HG02840 (cell line): ENCODE data around the gene TNFRSF18.
"Not testable (repeated sequence)": the region's sequence is repeated elsewhere in the genome, so short reads cannot be mapped to it uniquely, and the experiment has no call there.

ENCODE experiments used
- ATAC-seq: cut with Tn5 transposase; IDR thresholded peaks from one replicate; pipeline ENCODE4 v1.9.1; 2021; ENCODE audit warnings: mild to moderate bottlenecking, moderate library complexity, moderate number of reproducible peaks; ENCODE audit not compliant: unreplicated experiment, low FRiP score

The TNFRSF18 gene

DNA sequence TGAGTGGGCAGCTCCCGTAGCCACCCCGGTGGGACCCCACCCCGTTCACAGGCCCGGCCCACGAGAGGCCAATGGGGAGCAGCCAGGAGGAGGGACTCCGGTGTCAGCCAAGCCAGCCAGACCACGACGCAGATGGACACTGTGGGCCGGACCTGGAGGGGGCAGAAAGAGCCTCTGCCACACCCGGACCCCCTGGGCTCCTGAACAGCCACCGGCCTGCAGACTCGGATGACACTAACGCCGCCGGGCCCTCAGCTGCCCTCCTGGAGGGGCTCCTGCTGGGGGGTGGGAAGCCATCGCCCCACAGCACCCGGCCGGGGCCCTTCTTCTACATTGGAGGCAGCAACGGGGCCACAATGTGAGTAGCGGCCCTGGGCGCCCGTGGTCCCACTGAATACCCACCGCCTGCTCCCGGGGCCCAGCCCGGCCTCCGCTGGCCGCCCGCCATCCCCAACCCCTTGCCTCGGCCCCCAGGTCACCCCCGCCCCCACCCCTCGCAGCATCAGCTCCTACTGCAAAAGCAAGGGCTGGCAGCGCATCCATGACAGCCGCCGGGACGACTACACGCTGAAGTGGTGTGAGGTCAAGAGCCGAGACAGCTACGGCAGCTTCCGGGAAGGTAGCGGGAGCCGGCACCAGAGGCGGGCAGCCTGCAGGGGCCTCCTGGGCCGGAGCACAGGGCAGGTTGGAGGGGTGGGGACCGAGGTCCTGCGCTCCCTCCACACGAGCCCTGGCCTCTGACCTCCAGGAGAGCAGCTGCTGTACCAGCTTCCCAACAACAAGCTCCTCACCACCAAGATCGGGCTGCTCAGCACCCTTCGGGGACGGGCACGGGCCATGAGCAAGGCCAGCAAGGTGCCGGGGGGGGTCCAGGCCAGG lies 26.2 kb downstream of the TNFRSF18 start:
- no peak for ATAC-seq

DNA sequence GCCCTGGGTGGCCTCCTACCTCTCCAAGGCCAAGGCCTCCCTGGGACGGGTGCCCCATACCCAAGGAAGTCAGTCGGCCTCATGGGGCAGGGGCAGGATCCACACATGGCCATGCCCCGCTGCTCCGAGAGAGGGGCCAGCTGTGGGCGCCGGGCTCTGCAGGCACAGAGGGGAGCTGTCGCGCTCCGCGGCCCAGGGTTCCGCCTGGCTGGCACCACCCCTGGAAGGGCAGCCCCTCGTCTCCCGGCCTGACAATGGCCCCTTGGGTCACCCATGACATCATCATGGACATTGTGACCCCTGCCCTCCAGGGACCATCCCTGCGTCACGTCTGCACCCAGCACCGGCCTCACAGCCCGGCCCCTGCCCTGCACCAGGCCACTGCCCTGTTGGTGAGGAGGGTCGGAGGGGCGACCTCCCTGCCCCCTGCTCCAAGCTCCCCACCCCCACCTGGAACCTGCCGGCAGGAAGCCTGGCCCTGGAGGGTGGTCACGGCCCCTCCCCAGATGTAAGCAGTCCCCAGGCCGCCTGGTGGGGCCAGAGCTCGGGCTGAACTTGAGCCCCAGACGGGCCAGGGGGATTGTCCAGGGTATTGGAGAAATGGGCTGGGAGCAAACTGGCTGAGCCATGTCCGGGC lies 26.9 kb downstream of the TNFRSF18 start:
- no peak for ATAC-seq

DNA sequence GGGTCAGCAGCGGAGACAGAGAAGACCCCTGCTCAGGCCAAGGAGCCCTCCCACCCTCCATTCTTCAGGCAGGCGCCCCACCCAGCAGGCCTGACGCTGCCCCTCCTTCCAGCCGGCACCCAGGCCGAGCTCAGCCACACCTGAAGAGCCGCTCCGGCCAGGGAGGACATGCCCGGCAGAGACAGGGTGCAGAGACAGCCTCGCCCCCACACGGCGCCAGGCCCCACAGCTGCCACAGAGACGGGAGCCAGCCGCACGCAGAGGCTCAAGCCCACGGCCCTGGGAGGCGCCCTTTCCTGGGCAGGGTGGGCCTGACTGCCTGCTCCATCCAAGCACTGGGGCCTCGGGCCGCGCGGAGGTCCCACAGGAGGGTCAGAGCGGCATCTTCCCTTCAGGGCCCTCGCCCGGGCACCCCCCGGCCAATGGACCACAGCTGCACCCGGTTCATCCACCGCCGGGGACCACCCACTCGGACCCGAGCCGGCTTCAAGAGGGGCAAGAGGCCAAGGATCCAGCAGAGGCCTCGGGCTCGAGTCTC lies 27.5 kb downstream of the TNFRSF18 start:
- ATAC-seq: no peak

DNA sequence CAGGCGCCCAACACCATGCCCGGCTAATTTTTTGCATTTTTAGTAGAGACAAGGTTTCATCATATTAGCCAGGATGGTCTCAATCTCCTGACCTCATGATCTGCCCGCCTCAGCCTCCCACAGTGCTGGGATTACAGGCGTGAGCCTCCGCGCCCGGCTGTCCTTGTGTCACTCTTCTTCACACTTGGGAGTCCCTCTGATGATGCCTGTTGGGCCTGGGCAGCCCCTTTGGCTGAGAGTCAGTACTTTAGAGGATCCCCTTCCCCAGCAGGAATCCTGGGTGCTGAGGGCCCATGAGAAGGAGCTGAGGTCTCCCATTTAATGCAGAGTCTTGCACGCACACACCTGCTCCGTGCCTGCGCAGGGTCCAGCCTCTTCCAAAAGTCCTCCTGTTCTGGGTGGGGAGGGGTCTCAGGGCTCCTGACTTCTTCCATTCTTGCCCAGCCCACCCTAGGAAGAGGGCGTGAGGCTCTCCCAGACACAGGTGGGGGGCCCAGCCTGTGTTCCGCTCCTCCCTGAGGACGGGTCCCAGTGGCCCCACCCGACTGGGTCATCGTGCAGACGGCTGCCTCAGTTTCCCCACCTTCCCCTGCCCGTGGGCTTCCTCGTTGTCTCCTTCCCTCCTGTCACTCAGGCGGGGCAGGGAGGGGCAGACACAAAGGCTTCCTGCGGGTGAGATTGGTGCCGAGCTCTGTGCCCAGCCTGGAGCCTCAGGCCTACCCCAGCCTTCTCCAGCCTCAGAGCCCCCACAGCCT lies 28.8 kb downstream of the TNFRSF18 start:
- no peak for ATAC-seq

DNA sequence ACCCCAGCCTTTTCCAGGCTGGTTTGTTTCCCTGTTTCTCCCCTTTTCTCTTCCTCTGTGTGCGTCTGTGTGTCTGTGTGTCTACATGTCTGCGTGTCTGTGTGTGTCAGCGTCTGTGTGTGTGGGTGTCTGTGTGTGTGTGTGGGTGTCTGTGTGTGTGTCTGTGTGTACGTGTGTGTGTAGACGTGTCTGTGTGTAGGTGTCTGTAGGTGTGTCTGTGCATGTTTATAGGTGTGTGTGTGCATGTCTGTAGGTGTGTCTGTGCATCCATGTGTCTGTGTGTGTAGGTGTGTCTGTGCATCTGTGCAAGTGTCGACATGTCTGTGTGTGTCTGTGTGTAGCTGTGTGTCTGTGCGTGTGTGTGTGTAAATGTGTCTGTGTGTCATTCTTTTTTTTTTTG lies 29.5 kb downstream of the TNFRSF18 start:
- no peak for ATAC-seq

DNA sequence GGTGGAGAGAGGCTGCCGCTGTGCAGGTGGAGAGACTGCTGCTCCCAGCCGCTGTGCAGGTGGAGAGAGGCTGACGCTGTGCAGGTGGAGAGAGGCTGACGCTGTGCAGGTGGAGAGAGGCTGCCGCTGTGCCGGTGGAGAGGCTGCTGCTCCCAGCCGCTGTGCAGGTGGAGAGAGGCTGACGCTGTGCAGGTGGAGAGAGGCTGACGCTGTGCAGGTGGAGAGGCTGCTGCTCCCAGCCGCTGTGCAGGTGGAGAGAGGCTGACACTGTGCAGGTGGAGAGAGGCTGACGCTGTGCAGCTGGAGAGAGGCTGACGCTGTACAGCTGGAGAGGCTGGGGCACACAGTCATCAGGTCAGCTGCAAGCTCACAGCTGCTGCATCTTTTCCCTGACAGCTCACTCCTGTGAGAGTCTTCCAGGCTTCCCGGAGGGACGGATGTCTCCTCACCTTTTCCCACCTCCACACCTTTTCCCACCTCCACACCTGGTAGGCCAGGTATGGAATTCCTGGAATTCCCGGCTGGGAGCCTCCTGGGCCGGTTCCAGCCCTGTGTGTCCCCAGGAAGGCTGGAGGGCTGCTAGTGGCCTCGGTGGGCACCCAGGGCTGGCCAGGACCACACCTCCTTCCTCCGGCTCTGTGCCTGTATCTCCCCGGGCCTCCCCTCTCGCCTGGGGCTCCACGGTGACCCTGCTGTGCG lies 30.2 kb downstream of the TNFRSF18 start:
- ATAC-seq: not testable (repeated sequence)

DNA sequence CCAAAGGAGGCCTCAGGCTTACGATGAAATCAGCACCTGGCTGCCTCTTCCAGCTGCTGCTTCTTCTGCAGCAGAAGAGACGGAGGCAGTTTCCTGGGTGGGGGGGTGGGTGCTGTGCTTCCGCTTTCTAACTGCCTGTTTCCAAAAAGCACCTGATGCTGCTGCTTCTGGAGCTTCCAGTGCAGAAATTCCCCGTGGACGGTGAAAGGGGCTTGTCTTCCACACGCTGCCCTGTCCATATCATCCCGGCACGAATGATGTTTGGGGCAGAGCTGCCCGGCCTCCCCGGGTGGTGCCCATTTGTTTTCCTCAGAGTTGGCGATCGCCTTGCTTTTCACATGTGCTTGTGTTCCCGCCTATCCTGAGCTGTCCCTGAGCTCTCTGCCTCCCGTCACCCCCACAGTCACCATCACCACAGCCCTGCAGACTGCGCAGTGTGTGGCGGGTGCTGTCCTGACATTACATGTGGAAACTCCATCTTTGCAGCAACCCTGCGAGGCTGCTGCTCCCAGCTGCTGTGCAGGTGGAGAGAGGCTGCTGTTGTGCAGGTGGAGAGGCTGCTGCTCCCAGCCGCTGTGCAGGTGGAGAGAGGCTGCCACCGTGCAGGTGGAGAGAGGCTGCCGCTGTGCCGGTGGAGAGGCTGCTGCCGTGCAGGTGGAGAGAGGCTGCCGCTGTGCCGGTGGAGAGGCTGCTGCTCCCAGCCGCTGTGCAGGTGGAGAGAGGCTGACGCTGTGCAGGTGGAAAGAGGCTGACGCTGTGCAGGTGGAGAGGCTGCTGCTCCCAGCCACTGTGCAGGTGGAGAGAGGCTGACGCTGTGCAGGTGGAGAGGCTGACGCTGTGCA lies 30.9 kb downstream of the TNFRSF18 start:
- ATAC-seq: no peak

DNA sequence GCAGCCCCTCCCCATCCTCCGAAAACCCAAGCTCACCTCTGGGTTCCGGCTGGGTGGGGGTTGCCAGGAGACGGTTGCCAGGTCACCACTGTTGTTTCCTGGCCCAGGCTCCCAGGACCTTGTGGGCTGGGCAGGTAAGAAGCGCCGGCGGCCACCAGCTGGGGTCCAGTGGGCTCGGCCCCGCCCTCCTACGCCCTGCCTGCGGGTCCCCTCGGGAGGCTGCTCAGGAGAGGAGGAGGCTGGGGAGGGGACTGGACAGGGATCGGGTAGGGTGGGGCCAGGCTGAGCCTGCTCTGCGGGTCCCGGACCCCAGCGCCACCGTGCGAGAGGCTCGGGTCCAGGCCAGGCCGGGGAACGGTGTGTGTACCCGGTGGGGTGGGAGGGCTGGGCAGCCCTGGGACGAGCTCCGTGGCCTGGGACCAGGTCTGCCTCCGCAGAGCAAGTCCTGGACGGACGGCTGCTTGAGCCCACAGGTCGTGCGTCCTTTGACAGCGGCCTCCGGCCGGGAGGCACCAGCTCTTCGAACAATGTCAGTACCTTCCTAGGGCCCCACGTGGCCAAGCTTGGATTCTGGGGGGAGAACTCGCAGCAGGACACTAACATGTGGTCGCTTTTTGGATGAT lies 32.5 kb downstream of the TNFRSF18 start, which contains the start of gene TTLL10:
Gene TTLL10, plus strand, starts transcription at position 88 of the 623 bp plus-strand sequence. CDS start 5,336 bp downstream, outside the sequence.
- ATAC-seq: no peak

DNA sequence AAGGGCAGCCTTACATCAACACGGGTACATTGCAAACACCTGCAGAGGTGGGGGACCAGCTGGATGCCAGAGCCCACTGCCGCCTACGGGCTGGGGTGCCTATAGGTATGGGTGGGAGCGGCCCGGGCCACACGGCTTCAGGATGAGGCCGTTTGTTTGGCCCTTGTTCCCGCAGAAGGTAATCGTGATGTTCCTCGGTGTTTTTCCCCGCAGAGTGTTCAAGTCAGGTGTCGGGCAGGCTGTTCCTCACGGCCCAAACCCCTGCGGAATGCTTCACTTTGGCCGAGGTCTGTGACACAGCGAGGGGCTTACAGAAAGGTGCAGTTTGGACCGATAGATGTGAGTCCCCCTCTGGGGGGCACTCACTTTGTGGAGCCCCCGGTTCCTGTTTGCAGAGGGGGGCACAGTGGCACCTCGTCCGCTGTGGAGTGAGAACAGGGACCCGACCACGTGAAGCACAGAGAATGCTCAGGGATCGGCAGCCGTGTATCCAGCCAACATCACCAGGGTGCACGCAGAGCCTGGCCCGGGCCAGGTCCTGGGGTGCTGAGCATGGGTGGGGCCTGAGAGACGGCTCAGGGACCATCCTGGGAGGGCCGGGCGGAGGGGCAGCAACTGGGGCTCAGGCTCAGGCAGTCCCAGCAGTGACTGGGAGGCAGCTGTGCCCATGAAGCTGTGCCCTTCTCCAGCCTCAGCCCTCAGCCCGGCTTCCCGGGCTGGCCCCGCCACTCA lies 33.2 kb downstream of the TNFRSF18 start:
- ATAC-seq: no peak

DNA sequence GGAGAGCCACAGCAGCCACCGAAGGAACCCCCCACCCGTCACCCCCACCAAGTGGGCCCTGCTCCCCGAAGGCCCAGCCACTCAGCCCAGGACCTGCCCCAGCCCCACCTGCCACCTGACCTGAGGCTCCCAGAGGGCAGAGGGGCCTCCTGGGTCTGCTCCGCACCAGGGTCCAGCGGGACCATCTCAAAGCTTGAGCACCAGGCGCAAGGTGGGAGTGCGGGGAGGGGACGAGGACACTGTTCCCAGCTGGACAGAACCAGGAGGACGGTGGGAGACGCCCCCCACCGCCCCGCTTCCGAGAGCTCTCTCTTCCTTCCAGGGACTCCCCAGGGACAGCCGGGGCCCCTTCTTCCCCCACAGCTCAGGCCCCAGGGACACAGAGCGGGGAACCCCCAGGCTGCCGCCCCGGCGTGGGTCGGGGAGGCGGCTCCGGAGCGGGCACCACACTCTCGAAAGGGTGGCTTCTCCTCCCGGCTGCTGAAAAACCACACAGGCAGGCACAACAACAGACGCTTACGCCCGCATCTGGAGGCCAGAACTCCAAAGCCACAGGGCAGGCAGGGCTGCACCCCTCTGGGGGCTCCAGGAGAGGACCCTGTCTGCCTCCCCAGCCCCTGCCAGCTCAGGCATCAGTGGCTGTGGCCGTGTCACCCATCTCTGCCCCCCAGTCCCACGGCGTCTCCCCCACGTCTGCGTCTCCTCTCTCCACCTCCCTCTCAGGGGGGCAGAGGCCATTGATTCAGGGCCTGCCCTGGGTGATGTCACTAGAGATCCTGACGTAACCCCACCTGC lies 34.6 kb downstream of the TNFRSF18 start:
- no peak for ATAC-seq

DNA sequence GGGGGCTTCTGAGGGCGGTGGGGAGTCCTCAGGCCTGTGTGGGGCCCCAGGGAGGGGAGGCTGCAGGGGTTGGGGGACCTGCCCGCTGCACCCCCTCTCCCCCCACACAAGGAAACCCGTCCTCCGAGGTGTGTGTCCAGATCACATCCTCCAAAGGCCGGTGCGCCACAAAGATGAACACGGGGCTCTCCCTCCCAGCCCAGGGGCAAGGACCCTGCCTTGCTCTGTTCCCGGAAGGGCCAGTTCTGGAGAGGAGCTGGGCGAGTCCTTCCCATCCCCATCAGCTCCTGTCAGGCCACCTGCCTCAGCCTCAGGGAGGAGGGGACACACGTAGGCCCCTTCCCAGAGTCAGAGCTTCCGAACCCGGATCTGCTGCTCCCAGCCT lies 35.2 kb downstream of the TNFRSF18 start:
- ATAC-seq: no peak

DNA sequence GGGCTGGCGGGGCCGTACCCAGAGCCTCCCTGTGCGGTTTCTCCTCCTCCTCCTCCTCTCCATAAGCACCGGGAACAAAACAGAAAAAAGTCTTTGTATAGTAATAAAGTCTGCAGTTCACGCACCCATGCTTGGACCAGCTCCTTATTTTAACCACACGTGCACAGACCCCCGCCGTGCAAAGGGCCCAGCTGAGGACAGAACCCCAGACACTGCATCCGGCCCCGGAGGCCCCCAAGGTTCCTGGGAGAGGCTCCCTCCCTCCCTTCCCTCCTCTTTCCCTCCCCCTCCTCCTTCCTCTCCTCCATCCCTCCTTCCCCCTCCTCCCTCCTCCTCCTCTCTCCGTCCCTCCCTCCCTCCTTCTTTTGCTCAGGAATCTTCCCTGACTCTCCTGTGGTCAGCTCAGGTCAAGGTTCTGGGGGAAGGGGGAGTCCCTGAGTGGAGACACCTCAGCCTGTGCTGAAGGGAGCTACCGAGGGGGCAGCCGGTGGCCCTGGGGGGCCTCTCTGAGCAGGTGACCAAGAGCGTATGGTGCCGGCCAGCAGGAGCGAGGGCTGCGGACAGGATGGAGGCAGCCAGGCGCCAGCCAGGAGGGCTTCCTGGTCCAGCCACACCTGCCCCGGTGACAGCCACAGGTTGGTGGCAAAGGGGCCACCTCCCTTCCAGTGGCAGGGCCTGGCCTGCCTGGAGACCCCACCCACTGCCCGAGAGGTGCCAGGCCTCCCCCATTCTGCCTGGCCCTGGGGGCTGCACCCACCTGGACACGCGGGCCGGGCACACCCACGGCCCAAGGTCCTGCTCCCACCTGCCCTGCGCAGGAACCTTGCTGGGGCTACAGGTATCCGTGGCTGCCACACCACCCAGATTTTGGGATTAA lies 35.9 kb downstream of the TNFRSF18 start:
- no peak for ATAC-seq

DNA sequence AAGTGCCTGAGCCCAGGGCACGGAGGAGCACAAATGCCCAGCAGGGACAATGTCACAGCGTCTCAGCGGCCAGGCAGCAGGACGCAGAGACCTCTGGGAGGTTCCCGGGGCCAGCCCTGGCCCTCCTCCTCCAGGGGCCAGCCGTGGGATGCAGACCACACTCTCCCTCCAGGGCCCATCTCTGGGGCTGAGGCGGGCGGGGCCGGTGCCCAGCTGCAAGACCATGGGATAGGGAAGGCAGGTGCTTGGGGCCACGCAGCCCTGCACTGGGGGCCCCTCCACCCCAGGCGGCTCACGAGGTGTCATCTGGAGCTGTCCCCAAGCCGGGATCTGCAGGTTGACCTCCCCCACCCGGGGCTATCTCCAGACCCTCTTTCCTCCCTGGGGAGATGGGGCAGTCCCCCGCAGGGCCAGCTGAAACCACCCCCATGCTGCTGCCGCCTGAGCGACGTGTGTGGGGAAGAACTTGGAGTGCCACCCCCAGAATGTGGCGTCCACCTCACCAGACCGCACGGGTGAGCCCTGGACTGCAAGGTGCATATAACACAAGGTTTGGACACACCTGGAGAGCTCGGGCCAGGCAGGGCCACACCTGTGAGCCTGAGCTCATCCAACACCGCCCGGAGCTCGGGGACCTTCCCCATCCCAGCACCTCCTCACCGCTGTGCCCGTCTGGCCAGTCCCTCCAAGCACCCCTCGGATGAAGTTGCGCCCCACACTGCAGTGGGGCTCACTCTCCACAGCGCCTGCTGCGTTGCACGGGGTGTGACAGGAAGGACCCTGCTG lies 36.8 kb downstream of the TNFRSF18 start:
- ATAC-seq: no peak

DNA sequence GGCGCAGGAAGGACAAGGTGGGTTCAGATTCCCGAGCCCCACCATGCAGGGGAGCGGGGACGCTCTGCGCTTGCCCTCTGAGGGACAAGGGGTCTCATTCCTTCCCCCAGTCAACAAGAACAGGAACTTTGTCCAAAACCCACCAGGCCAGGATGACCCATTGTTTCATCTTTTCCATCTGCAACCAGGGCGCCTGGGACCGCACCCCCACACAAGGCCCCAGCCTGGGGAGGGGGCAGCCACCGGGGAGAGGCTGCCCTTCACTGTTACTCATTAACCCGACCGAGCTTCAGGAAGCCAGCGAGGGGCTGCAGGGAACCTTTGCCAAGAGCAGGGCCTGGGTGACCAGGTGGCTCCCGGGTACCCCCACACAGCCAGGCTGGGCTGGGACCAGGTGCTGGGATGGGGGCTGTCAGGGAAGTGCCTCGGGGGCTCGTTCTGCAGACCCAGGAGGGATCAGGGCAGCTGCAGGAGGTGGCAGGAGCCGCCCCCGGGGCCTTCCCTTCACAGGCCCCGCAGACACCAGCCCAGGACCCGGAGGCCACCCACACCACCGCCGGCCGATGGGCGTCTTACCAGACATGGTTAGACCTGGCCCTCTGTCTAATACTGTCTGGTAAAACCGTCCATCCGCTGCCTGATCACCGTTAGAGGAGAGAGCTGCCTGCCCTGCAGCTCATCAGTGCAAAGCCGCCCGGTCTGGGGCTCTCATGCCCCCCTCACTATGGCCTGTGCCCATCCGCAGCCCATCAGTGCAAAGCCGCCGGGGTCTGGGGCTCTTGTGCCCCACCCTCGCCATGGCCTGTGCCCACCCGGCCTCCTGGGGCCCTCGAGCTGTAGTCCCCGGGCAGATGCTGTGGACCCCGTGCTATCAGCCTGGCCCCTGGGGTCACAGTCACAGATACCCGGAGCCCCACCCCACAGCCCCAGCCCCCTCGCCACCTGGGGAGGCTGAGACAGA lies 37.7 kb downstream of the TNFRSF18 start:
- ATAC-seq: no peak
